SK-N-MC (cell line): ENCODE data around the gene CAMSAP3.

Source experiments
- EZH2 ChIP-seq: fragments of 200-600 bp; sonication (generic); IDR thresholded peaks from one replicate; pipeline ENCODE4 v1.6.1; 2017; ENCODE audit warnings: antibody characterized with exemption
- POLR2AphosphoS5 ChIP-seq: IDR thresholded peaks from 2 replicates; pipeline ENCODE4 v1.6.1; 2012; ENCODE audit warnings: mild to moderate bottlenecking, low read depth, low read length, borderline replicate concordance

GRCh38 chr19:7635670-7636069 lies 40.0 kb downstream of the CAMSAP3 start:
- no peak for TF ChIP-seq EZH2
- no peak for TF ChIP-seq POLR2AphosphoS5
